Measurements from ENCODE around the gene RAPGEF4.

Gene RAPGEF4

GRCh38 chr2:172751564-172751963 lies 15.9 kb downstream of the RAPGEF4 start:
- no peaks in the 10 kb centered on the region for H3K27me3 ChIP-seq (ENCODE audit: insufficient read depth, low read length)
- H3K4me1 ChIP-seq (ENCODE audit: insufficient read depth, low read length): no peaks in the 10 kb centered on the region
- H3K36me3 ChIP-seq (ENCODE audit: insufficient read depth, low read length): no peaks in the 10 kb centered on the region
- WGBS: 38% methylated on average over 2 of the region's 2 CpGs
- no peak overlapping the region for H3K27ac ChIP-seq (ENCODE audit: low read depth, low read length)
- no peak overlapping the region for H3K4me3 ChIP-seq (ENCODE audit: low read length)
- H3K9me3 ChIP-seq (ENCODE audit: insufficient read depth, low read depth, low read length): peaks cover 16% of the 10 kb centered on the region
- H3K9ac ChIP-seq (ENCODE audit: low read depth, low read length): no peak overlapping the region

DNA sequence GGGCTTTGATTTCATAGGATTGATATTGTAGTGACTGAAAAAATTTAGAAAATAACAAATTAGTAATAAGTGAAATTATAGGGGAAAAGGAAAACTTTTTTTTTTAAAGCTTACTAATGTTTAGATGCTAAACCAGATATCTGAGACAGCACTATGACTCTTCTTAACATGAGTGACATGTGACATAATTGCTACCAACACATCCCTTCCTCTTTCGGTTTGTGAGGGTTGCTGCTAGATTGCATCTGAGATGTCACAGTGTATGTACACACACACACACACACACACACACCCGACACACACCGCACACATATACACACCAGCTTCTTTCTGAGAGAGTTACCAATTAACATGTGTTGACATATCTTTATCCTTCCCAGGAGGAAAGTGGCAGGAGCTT lies 18.0 kb downstream of the RAPGEF4 start:
- Histone ChIP-seq H3K27me3 (ENCODE audit: insufficient read depth, low read length) (no peaks in the 10 kb centered on the region), H3K4me1 (ENCODE audit: insufficient read depth, low read length) (no peaks in the 10 kb centered on the region), H3K9me3 (ENCODE audit: insufficient read depth, low read depth, low read length) (peaks cover 6% of the 10 kb centered on the region), H3K36me3 (ENCODE audit: insufficient read depth, low read length) (no peaks in the 10 kb centered on the region), H3K4me3 (ENCODE audit: low read length) (no peak overlapping the region), H3K27ac (ENCODE audit: low read depth, low read length) (no peak overlapping the region), H3K9ac (ENCODE audit: low read depth, low read length) (no peak overlapping the region)
- 98% methylated on average over 3 of the region's 3 CpGs for WGBS

DNA sequence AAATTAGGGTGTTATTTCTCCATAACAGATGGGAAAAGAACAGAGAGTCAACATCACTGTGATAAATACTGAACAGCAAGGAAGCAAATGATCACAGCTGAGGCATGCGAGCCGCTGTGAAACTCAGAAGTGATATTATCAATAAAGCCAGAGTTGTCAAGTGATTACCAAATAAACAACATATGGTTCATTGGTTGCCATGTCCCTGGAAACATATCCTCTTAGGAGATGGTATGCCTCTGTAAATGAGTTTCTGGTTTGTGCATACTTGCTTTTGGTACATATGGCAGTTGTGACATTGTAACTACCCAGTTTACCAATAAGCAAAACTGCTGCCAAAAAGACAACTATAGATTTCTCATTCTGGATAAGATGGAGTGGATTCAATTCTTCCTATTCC lies 23.8 kb downstream of the RAPGEF4 start:
- peaks cover 3% of the 10 kb centered on the region; the same call in 1 of the 2 replicates for H3K9me3 ChIP-seq (ENCODE audit: insufficient read depth, low read depth, low read length)
- H3K4me3 ChIP-seq (ENCODE audit: low read length): no peak overlapping the region
- no peak overlapping the region for H3K27ac ChIP-seq (ENCODE audit: low read depth, low read length)
- WGBS: 95% methylated on average over 2 of the region's 2 CpGs
- no peaks in the 10 kb centered on the region for H3K4me1 ChIP-seq (ENCODE audit: insufficient read depth, low read length)
- no peaks in the 10 kb centered on the region for H3K36me3 ChIP-seq (ENCODE audit: insufficient read depth, low read length)
- H3K27me3 ChIP-seq (ENCODE audit: insufficient read depth, low read length): no peaks in the 10 kb centered on the region
- no peak overlapping the region for H3K9ac ChIP-seq (ENCODE audit: low read depth, low read length)

- Histone ChIP-seq H3K36me3 (ENCODE audit: insufficient read depth, low read length) (no peaks in the 10 kb centered on the region), H3K27me3 (ENCODE audit: insufficient read depth, low read length) (no peaks in the 10 kb centered on the region), H3K27ac (ENCODE audit: low read depth, low read length) (no peak overlapping the region), H3K9me3 (ENCODE audit: insufficient read depth, low read depth, low read length) (peaks cover 3% of the 10 kb centered on the region; the same call in 1 of the 2 replicates), H3K4me1 (ENCODE audit: insufficient read depth, low read length) (no peaks in the 10 kb centered on the region), H3K9ac (ENCODE audit: low read depth, low read length) (no peak overlapping the region), H3K4me3 (ENCODE audit: low read length) (no peak overlapping the region)
- WGBS: 90% methylated on average over 1 of the region's 4 CpGs
Observed at GRCh38 chr2:172761306-172761705, 25.7 kb downstream of the RAPGEF4 start.

- no peaks in the 10 kb centered on the region for H3K36me3 ChIP-seq (ENCODE audit: insufficient read depth, low read length)
- peaks cover 3% of the 10 kb centered on the region; the same call in 1 of the 2 replicates for H3K9me3 ChIP-seq (ENCODE audit: insufficient read depth, low read depth, low read length)
- no peak overlapping the region for H3K9ac ChIP-seq (ENCODE audit: low read depth, low read length)
- H3K27ac ChIP-seq (ENCODE audit: low read depth, low read length): no peak overlapping the region
- 86% methylated on average over 2 of the region's 2 CpGs for WGBS
- no peaks in the 10 kb centered on the region for H3K27me3 ChIP-seq (ENCODE audit: insufficient read depth, low read length)
- H3K4me1 ChIP-seq (ENCODE audit: insufficient read depth, low read length): no peaks in the 10 kb centered on the region
- no peak overlapping the region for H3K4me3 ChIP-seq (ENCODE audit: low read length)
Observed at GRCh38 chr2:172762574-172762973, 26.9 kb downstream of the RAPGEF4 start.

- Histone ChIP-seq H3K4me3 (ENCODE audit: low read length) (no peak overlapping the region), H3K36me3 (ENCODE audit: insufficient read depth, low read length) (no peaks in the 10 kb centered on the region), H3K9me3 (ENCODE audit: insufficient read depth, low read depth, low read length) (peaks cover 3% of the 10 kb centered on the region; the same call in 1 of the 2 replicates), H3K27ac (ENCODE audit: low read depth, low read length) (no peak overlapping the region), H3K9ac (ENCODE audit: low read depth, low read length) (no peak overlapping the region), H3K4me1 (ENCODE audit: insufficient read depth, low read length) (no peaks in the 10 kb centered on the region), H3K27me3 (ENCODE audit: insufficient read depth, low read length) (no peaks in the 10 kb centered on the region)
- WGBS: 98% methylated on average over 2 of the region's 2 CpGs
Observed at GRCh38 chr2:172763079-172763478, 27.4 kb downstream of the RAPGEF4 start.

GRCh38 chr2:172765662-172766061 lies 30.0 kb downstream of the RAPGEF4 start:
- H3K27ac ChIP-seq (ENCODE audit: low read depth, low read length): no peak overlapping the region
- no peak overlapping the region for H3K9ac ChIP-seq (ENCODE audit: low read depth, low read length)
- 93% methylated on average over 4 of the region's 4 CpGs for WGBS

GRCh38 chr2:172768401-172768800 lies 32.8 kb downstream of the RAPGEF4 start:
- Histone ChIP-seq H3K9ac (ENCODE audit: low read depth, low read length) (no peak overlapping the region), H3K27me3 (ENCODE audit: insufficient read depth, low read length) (no peaks in the 10 kb centered on the region), H3K27ac (ENCODE audit: low read depth, low read length) (no peak overlapping the region), H3K9me3 (ENCODE audit: insufficient read depth, low read depth, low read length) (no peaks in the 10 kb centered on the region), H3K4me1 (ENCODE audit: insufficient read depth, low read length) (no peaks in the 10 kb centered on the region; the same call in 1 of the 2 replicates), H3K4me3 (ENCODE audit: low read length) (no peak overlapping the region), H3K36me3 (ENCODE audit: insufficient read depth, low read length) (no peaks in the 10 kb centered on the region)
- WGBS: 95% methylated on average over 4 of the region's 4 CpGs

More at GRCh38 chr2:172765662-172766061, 30.0 kb downstream of the RAPGEF4 start:
- Histone ChIP-seq H3K4me3 (ENCODE audit: low read length) (no peak overlapping the region), H3K36me3 (ENCODE audit: insufficient read depth, low read length) (no peaks in the 10 kb centered on the region), H3K9me3 (ENCODE audit: insufficient read depth, low read depth, low read length) (peaks cover 3% of the 10 kb centered on the region; the same call in 1 of the 2 replicates), H3K27me3 (ENCODE audit: insufficient read depth, low read length) (no peaks in the 10 kb centered on the region), H3K4me1 (ENCODE audit: insufficient read depth, low read length) (no peaks in the 10 kb centered on the region; the same call in 1 of the 2 replicates)

DNA sequence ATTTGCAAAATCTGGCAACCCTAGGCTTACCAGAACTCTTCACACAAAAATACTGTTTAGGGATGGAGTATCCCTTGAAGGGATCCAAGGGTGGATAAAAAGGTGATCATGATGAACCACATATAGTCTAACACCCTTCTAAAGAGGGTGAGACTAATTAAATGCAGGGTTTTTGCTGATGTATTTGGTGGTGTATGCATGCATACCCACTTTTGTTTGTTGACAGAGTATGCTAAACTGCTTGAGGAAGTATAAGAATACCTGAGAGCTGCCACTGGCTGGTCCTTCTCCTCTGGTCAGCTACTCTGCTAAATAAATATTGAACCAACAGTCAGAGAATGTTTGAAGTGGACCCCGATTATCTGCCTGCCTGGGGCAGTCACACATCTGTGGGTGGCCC lies 34.2 kb downstream of the RAPGEF4 start:
- H3K9ac ChIP-seq (ENCODE audit: low read depth, low read length): no peak overlapping the region
- H3K27ac ChIP-seq (ENCODE audit: low read depth, low read length): no peak overlapping the region
- H3K36me3 ChIP-seq (ENCODE audit: insufficient read depth, low read length): no peaks in the 10 kb centered on the region
- no peaks in the 10 kb centered on the region for H3K27me3 ChIP-seq (ENCODE audit: insufficient read depth, low read length)
- H3K4me3 ChIP-seq (ENCODE audit: low read length): no peak overlapping the region
- H3K4me1 ChIP-seq (ENCODE audit: insufficient read depth, low read length): no peaks in the 10 kb centered on the region; the same call in 1 of the 2 replicates
- WGBS: 83% methylated on average over 1 of the region's 1 CpG
- no peaks in the 10 kb centered on the region for H3K9me3 ChIP-seq (ENCODE audit: insufficient read depth, low read depth, low read length)

DNA sequence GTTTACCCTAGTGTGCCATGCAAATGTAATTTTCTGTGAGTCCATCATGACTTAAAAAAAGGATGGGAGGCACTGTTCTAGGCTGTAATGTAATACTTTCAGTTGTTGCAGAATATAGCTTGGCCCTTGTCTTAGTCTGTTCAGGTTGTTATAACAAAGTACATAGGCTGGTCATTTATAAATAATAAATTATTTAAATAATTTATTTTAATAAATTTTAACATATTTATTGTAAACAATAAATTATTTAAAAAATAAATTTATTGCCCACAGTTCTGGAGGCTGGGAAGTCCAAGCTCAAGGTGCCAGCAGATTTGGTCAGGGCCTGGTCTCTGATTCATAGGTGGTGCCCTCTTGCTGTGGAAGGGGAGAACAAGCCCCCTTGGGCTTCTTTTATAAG lies 35.2 kb downstream of the RAPGEF4 start:
- no peaks in the 10 kb centered on the region; the same call in 1 of the 2 replicates for H3K4me1 ChIP-seq (ENCODE audit: insufficient read depth, low read length)
- H3K27ac ChIP-seq (ENCODE audit: low read depth, low read length): no peak overlapping the region
- no peak overlapping the region for H3K4me3 ChIP-seq (ENCODE audit: low read length)
- no peaks in the 10 kb centered on the region for H3K36me3 ChIP-seq (ENCODE audit: insufficient read depth, low read length)
- H3K9me3 ChIP-seq (ENCODE audit: insufficient read depth, low read depth, low read length): no peaks in the 10 kb centered on the region
- H3K9ac ChIP-seq (ENCODE audit: low read depth, low read length): no peak overlapping the region
- H3K27me3 ChIP-seq (ENCODE audit: insufficient read depth, low read length): no peaks in the 10 kb centered on the region

GRCh38 chr2:172772633-172773032 lies 37.0 kb downstream of the RAPGEF4 start:
- 85% methylated on average over 4 of the region's 5 CpGs for WGBS
- no peak overlapping the region for H3K9ac ChIP-seq (ENCODE audit: low read depth, low read length)
- no peak overlapping the region for H3K4me3 ChIP-seq (ENCODE audit: low read length)
- H3K36me3 ChIP-seq (ENCODE audit: insufficient read depth, low read length): no peaks in the 10 kb centered on the region
- no peaks in the 10 kb centered on the region for H3K27me3 ChIP-seq (ENCODE audit: insufficient read depth, low read length)
- H3K27ac ChIP-seq (ENCODE audit: low read depth, low read length): no peak overlapping the region
- H3K4me1 ChIP-seq (ENCODE audit: insufficient read depth, low read length): no peaks in the 10 kb centered on the region; the same call in 1 of the 2 replicates
- no peaks in the 10 kb centered on the region for H3K9me3 ChIP-seq (ENCODE audit: insufficient read depth, low read depth, low read length)

DNA sequence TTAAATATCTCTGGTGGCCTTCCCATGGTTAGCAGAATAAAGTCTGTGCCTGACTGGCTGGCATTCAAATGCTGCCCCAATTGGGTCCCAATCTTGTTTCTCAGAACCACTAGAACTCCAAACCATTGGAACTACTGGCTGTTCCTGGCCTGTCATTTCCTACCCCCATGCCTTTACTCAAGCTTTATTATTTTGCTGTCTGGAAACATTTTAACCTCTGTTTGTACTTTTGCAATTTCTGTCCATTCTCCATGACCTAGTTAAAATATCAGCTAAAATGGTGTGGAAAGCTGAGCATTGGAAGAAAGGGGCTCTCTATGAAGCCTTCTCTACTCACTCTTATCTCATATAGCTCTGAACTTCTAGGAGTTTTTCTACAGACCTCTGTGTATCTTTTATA lies 38.7 kb downstream of the RAPGEF4 start:
- Histone ChIP-seq H3K4me1 (ENCODE audit: insufficient read depth, low read length) (no peaks in the 10 kb centered on the region; the same call in 1 of the 2 replicates), H3K27ac (ENCODE audit: low read depth, low read length) (no peak overlapping the region), H3K27me3 (ENCODE audit: insufficient read depth, low read length) (no peaks in the 10 kb centered on the region), H3K9me3 (ENCODE audit: insufficient read depth, low read depth, low read length) (no peaks in the 10 kb centered on the region), H3K36me3 (ENCODE audit: insufficient read depth, low read length) (no peaks in the 10 kb centered on the region), H3K9ac (ENCODE audit: low read depth, low read length) (no peak overlapping the region), H3K4me3 (ENCODE audit: low read length) (no peak overlapping the region)

All from HUES64 (cell line).